HUES6 (cell line): ENCODE results near the gene SYNGAP1.
A peak's percentile ranks its signal among the peaks of the same experiment; 100 is the strongest.

Source experiments
- H3K27ac ChIP-seq: 2 replicates; pipeline ENCODE4 v1.7.0; 2013; ENCODE audit warnings: low read depth, mild to moderate bottlenecking, low read length, inconsistent platforms
- H3K27me3 ChIP-seq: 2 replicates; pipeline ENCODE4 v1.6.1; 2013; ENCODE audit warnings: low read length; ENCODE audit not compliant: control insufficient read depth, insufficient read depth
- H3K36me3 ChIP-seq: 2 replicates; pipeline ENCODE4 v1.6.1; 2013; ENCODE audit warnings: low read length; ENCODE audit not compliant: control insufficient read depth, insufficient read depth
- H3K4me1 ChIP-seq: 2 replicates; pipeline ENCODE4 v1.6.1; 2013; ENCODE audit warnings: low read length; ENCODE audit not compliant: control insufficient read depth, insufficient read depth
- H3K4me3 ChIP-seq: 2 replicates; pipeline ENCODE4 v1.5.1; 2013; ENCODE audit warnings: low read depth, low read length
- H3K9ac ChIP-seq: one replicate; pipeline ENCODE4 v1.6.1; 2013; ENCODE audit warnings: mild to moderate bottlenecking, low read length
- H3K9me3 ChIP-seq: 2 replicates; pipeline ENCODE4 v1.6.1; 2013; ENCODE audit warnings: low read depth, low read length; ENCODE audit not compliant: control insufficient read depth, insufficient read depth

Gene SYNGAP1

DNA sequence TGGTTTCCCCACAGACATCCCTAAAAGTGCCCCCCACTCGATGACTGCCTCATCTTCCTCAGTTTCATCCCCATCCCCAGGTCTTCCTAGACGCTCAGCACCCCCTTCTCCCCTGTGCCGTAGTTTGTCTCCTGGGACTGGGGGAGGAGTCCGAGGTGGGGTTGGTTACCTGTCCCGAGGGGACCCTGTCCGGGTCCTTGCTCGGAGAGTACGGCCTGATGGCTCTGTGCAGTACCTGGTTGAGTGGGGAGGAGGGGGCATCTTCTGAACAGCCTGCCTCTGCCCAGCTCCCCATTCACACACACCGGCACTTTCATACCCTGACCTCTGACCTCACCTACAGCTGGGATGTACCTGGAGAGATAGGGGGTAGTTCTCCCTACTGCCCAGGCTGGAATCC, 4.0 kb upstream of the SYNGAP1 start:
- no peaks in the 10 kb centered on the region for H3K9me3 ChIP-seq
- H3K4me1 ChIP-seq, result peaks cover 24% of the 10 kb centered on the region
- peaks cover 46% of the 10 kb centered on the region for H3K36me3 ChIP-seq
- H3K27ac ChIP-seq, result no peak overlapping the region
- H3K9ac ChIP-seq, result no peak overlapping the region
- peak overlapping the region; percentile 90; the same call in 1 of the 2 replicates for H3K4me3 ChIP-seq
- H3K27me3 ChIP-seq, result no peaks in the 10 kb centered on the region

- peak overlapping the region; percentile 91 for H3K9ac ChIP-seq
- H3K27me3 ChIP-seq, result no peaks in the 10 kb centered on the region
- peaks cover 29% of the 10 kb centered on the region for H3K4me1 ChIP-seq
- peaks cover 46% of the 10 kb centered on the region for H3K36me3 ChIP-seq
- H3K27ac ChIP-seq, result no peak overlapping the region; the same call in 1 of the 2 replicates
- H3K9me3 ChIP-seq, result no peaks in the 10 kb centered on the region
- H3K4me3 ChIP-seq, result peak overlapping the region; percentile 90
Observed at GRCh38 chr6:33416386-33417127, 3.3 kb upstream of the SYNGAP1 start.

DNA sequence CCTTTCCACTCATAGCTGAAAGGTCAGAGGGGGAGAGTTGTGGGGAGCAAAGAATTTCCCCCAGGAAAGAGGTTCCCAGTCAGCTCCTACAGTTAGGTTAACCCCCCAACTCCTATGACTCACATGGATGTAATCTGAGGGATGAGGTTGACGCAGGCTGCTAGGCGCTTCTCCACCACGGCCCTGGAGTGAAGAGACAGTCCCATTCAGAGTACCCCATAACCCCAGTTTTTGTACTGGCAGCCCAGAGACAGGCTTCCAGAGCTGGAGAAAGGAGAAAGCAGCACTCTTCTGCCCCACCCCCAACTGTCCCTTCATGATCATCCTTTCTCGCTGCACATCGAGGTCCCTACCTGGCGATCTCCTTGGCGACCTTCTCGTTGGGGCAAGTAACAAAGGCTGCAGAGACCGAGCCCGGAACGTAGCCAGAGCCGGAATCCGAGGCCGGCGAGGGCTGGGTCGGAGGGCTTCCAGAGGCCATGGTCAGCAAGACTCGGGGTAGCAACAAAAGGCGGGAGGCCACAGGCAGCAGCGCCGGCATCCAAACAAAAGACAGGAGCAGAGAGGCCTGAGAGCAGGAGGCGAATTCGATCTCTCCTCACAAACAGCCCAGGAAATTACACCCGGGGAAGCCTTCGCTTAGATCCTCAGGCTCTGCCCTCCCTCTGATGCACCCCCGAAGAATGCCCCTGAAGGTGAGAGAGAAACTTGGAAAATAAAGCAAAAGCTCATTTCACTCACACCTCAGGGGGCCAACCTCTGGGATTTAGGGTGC, 2.5 kb upstream of the SYNGAP1 start:
- Histone ChIP-seq H3K9me3 (no peaks in the 10 kb centered on the region), H3K36me3 (peaks cover 43% of the 10 kb centered on the region), H3K9ac (peak overlapping the region; percentile 91), H3K4me1 (peaks cover 29% of the 10 kb centered on the region), H3K27me3 (no peaks in the 10 kb centered on the region), H3K4me3 (peak overlapping the region; percentile 90), H3K27ac (peak overlapping the region; percentile 64)

DNA sequence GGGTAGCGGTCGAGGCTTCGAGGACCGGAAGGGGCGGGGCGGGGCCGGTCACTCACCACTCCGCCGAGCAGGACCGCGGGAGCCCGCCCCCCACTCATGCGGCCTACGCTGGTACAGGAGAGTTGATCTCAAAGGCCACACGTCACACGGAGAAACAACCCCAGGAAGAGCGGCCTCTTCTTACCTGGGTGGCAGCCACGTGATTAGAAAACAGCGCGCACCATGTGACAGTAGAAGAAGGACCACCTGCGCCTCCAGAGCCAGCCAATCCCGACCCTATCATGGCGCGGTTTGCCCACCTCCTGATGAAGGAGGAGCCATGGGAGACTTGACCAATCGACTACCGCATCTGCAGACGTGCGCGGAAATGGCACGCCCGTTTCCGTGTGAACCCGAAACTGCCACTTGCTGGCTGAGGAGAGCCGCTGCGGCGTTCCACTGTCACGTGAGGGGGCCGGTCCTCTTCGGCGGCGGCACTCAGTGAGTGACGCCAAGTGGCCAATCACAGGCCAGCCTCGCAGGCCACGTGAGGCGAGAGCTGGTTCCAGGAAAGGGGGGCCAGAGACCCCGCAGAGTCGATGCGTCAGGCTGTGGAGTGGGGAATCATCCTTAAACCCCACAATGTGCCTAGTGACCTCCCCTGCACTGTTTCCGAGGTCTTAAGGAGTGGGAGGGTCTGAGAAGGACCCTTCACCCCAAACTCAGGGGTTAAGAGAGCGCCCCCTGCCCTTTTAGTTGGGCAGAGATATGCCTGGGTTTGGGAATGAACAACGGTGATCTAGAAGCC, 1.8 kb upstream of the SYNGAP1 start, which contains the start of gene CUTA:
CUTA (minus strand) TSS at position 205 of the 787 bp plus-strand sequence; CDS start at position 98, 107 bp downstream.
- Histone ChIP-seq H3K9me3 (no peaks in the 10 kb centered on the region), H3K27ac (peak within 1 kb of the TSS; percentile 77), H3K27me3 (no peaks in the 10 kb centered on the region), H3K9ac (peak within 1 kb of the TSS; percentile 91), H3K4me3 (peak within 1 kb of the TSS; percentile 90), H3K4me1 (peaks cover 29% of the 10 kb centered on the region), H3K36me3 (peaks cover 39% of the 10 kb centered on the region)

- peak overlapping the region; percentile 81 for H3K9ac ChIP-seq
- H3K4me3 ChIP-seq, result peak overlapping the region; percentile 90
- H3K4me1 ChIP-seq, result peaks cover 29% of the 10 kb centered on the region
- H3K36me3 ChIP-seq, result peaks cover 38% of the 10 kb centered on the region
- peak overlapping the region; percentile 77 for H3K27ac ChIP-seq
- H3K9me3 ChIP-seq, result no peaks in the 10 kb centered on the region
- no peaks in the 10 kb centered on the region for H3K27me3 ChIP-seq
Observed at GRCh38 chr6:33418690-33419291, 1.1 kb upstream of the SYNGAP1 start.

DNA sequence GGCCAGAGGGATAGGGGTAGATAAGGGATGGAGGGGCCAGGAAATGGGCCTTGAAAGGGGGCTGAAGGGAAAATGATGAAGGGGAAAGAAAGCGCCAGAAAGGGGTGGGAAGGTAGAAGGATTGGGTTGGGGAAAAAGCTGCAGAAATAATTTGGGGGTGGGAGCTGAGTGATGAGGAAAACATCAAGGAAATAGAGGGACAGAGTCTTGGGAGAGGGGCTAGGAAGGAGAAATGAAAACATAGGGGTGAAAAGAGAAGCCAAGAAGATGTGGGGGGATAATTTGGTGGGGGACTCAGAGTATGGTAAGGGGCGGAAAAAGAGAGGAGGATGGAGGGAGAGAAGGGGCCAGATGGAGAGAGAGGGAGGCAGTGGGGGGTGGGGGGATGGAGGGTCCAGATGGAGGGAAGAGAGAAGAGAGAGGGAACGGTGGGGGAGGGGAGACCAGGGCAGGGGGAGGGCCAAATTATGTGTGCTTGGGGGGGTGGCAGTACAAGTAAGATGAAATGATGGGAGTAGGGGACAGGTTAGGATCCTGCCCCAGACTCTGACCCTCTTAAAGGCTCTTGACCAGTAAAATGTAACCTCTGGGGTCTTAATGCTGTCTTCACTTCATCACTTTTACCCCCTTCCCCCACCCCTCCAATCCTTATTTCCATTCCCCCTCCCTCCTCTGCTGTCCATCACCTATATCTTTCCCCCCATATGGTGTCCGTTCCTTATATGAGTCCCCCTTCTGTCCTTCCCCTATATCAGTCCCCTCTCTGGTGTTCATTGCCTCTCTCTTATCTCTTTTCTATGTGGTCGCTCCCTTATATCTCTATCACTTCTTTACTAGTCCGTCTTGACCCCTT, 852 bp downstream of the SYNGAP1 start:
- no peak overlapping the region for H3K27ac ChIP-seq

DNA sequence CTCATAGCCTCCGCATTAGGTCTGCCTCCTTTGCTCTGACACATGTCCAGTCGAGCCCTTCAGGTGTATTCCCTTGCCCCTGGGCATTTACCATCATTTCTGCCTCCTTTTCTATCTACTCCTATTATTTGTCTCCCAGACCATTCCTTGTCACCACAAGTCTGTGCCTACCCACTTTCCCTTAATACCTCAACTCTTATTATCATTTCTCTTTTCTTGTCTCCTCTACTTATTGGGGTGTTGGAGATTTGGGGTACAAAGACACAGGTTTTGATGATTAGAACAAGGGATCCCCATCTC, 1.4 kb downstream of the SYNGAP1 start:
- Histone ChIP-seq H3K9me3 (no peaks in the 10 kb centered on the region), H3K4me1 (peaks cover 38% of the 10 kb centered on the region), H3K9ac (no peak overlapping the region), H3K27me3 (no peaks in the 10 kb centered on the region), H3K36me3 (peaks cover 28% of the 10 kb centered on the region), H3K4me3 (peak overlapping the region; percentile 25; the same call in 1 of the 2 replicates), H3K27ac (no peak overlapping the region)

More for the DNA sequence above, 852 bp downstream of the SYNGAP1 start:
- Histone ChIP-seq H3K9ac (peak overlapping the region; percentile 23), H3K4me1 (peaks cover 39% of the 10 kb centered on the region), H3K36me3 (peaks cover 34% of the 10 kb centered on the region), H3K9me3 (no peaks in the 10 kb centered on the region), H3K4me3 (peak overlapping the region; percentile 66), H3K27me3 (no peaks in the 10 kb centered on the region)

GRCh38 chr6:33423777-33424176, 3.9 kb downstream of the SYNGAP1 start:
- no peaks in the 10 kb centered on the region for H3K27me3 ChIP-seq
- no peak overlapping the region for H3K4me3 ChIP-seq
- H3K9ac ChIP-seq, result no peak overlapping the region
- H3K27ac ChIP-seq, result no peak overlapping the region
- peaks cover 23% of the 10 kb centered on the region; the same call in 1 of the 2 replicates for H3K36me3 ChIP-seq
- no peaks in the 10 kb centered on the region for H3K9me3 ChIP-seq
- peaks cover 38% of the 10 kb centered on the region for H3K4me1 ChIP-seq

GRCh38 chr6:33424855-33425667, 5.2 kb downstream of the SYNGAP1 start:
- Histone ChIP-seq H3K9me3 (no peaks in the 10 kb centered on the region), H3K9ac (peak overlapping the region; percentile 37), H3K4me1 (peaks cover 40% of the 10 kb centered on the region), H3K36me3 (peaks cover 23% of the 10 kb centered on the region; the same call in 1 of the 2 replicates), H3K27me3 (no peaks in the 10 kb centered on the region), H3K27ac (peak overlapping the region; percentile 77), H3K4me3 (peak overlapping the region; percentile 68)
